K562 (cell line): Measurements from ENCODE around the gene DENND10. TPM values are rescaled to one million over a fixed set of nuclear protein-coding genes. Genes with fewer than 3 reads are reported as not detected.

Experiments
- CHD2 ChIP-seq: IDR thresholded peaks from 2 replicates; pipeline ENCODE4 v1.6.1; 2011; ENCODE audit warnings: low read depth, low read length
- CXXC5 ChIP-seq: fragments of 250-450 bp; sonication (Bioruptor Pico); IDR thresholded peaks from 2 replicates; pipeline ENCODE4 v1.8.0; 2022; ENCODE audit warnings: inconsistent platforms, mild to moderate bottlenecking, moderate library complexity
- EP400 ChIP-seq: fragments of 450-650 bp; IDR thresholded peaks from 2 replicates; pipeline ENCODE4 v1.6.1; 2017; ENCODE audit warnings: antibody characterized with exemption, mild to moderate bottlenecking, moderate library complexity
- GTF2F1 ChIP-seq: IDR thresholded peaks from 2 replicates; pipeline ENCODE4 v1.6.1; 2011; ENCODE audit warnings: low read depth, low read length, improper control_type of control experiment
- HCFC1 ChIP-seq: IDR thresholded peaks from 2 replicates; pipeline ENCODE4 v1.6.1; 2012; ENCODE audit warnings: low read depth, low read length, improper control_type of control experiment
- HNRNPUL1 ChIP-seq: fragments of 200-400 bp; formaldehyde crosslinking; IDR thresholded peaks from 2 replicates; pipeline ENCODE4 v1.6.1; 2017; ENCODE audit warnings: low read length
- KAT8 ChIP-seq: fragments of 450-650 bp; IDR thresholded peaks from 2 replicates; pipeline ENCODE4 v1.6.1; 2016; ENCODE audit warnings: low read depth, mild to moderate bottlenecking
- MAZ ChIP-seq, 2 experiments: fragments of 450-650 bp in 1 of 2; sonication (generic) in 1 of 2; formaldehyde crosslinking; IDR thresholded peaks in 1 of 2; conservative IDR thresholded peaks in 1 of 2; 2 replicates each; pipeline versions ENCODE4 v1.4.0 to v1.5.0; 2020; ENCODE audit warnings: mild to moderate bottlenecking in 1 of 2, missing genetic modification reagents in 1 of 2
- NRF1 ChIP-seq, 2 experiments: fragments of 450-650 bp; IDR thresholded peaks in 1 of 2; conservative IDR thresholded peaks in 1 of 2; 2 replicates each; pipeline ENCODE4 v1.6.1; 2014; ENCODE audit warnings: mild to moderate bottlenecking in 2 of 2
- SETDB1 ChIP-seq: IDR thresholded peaks from one replicate; pipeline ENCODE4 v1.6.1; 2012; ENCODE audit warnings: low read length, control low read depth, inconsistent platforms
- SUPT5H ChIP-seq: fragments of 450-650 bp; IDR thresholded peaks from 2 replicates; pipeline ENCODE4 v1.6.1; 2016
- TAF1 ChIP-seq: IDR thresholded peaks from 2 replicates; pipeline ENCODE4 v1.6.1; 2011; ENCODE audit warnings: mild to moderate bottlenecking, low read length, moderate library complexity; ENCODE audit not compliant: insufficient read depth, control insufficient read depth, severe bottlenecking; ENCODE audit errors: extremely low read depth
- VEZF1 ChIP-seq: fragments of 200-800 bp; sonication (Bioruptor generic); IDR thresholded peaks from 2 replicates; pipeline ENCODE4 v1.6.1; 2017; ENCODE audit warnings: missing genetic modification characterization, missing compliant biosample characterization
- ZBTB7A ChIP-seq: IDR thresholded peaks from 2 replicates; pipeline ENCODE4 v1.6.1; 2011; ENCODE audit warnings: low read depth, mild to moderate bottlenecking, low read length, moderate library complexity, borderline replicate concordance; ENCODE audit not compliant: control insufficient read depth
- ZFP30 ChIP-seq: fragments of 250-450 bp; sonication (Bioruptor Pico); IDR thresholded peaks from 2 replicates; pipeline ENCODE4 v1.8.0; 2022; ENCODE audit warnings: moderate library complexity, mild to moderate bottlenecking, inconsistent platforms, borderline replicate concordance
- ZFPM2 ChIP-seq: fragments of 250-450 bp; sonication (Bioruptor Pico); IDR thresholded peaks from 2 replicates; pipeline ENCODE4 v1.5.1; 2022; ENCODE audit warnings: mild to moderate bottlenecking
- ZNF165 ChIP-seq: fragments of 250-450 bp; sonication (Bioruptor Pico); IDR thresholded peaks from 2 replicates; pipeline ENCODE4 v1.4.0; 2020; ENCODE audit warnings: borderline replicate concordance
- ZNF274 ChIP-seq: IDR thresholded peaks from 2 replicates; pipeline ENCODE4 v1.6.1; 2011; ENCODE audit warnings: low read depth, mild to moderate bottlenecking, low read length, moderate library complexity, borderline replicate concordance
- polyA plus RNA-seq, 8 experiments: library from polyadenylated mRNA; depleted of rRNA in 4 of 8; stranded (reverse) in 5 of 8; unstranded in 3 of 8; fragments of >200 nt; fragmentation: Nextera tagmentation in 2 of 8; fragmentation: Illumina TruSeq in 1 of 8; extraction: Ambion mirVana in 2 of 8; extraction: Trizol in 1 of 8; gene quantifications; 2 replicates each; pipeline versions ENCODE4 v1.2.1 to v1.2.3, GENCODE V29; 2011 to 2014; ENCODE audit warnings: inconsistent platforms in 1 of 8, missing spikeins in 1 of 8
- total RNA-seq, 7 experiments: library from RNA; depleted of rRNA in 6 of 7; stranded (reverse); fragments of >200 nt in 6 of 7; fragmentation: Illumina TruSeq in 2 of 7; extraction: Trizol in 2 of 7; gene quantifications; 2 replicates each; pipeline versions ENCODE4 v1.2.1 to v1.2.3, GENCODE V29; 2011 to 2021; ENCODE audit warnings: low replicate concordance in 1 of 7
- TF ChIP-seq, protein P1 (sequence below): sonication (generic); formaldehyde crosslinking; IDR thresholded peaks from 2 replicates; pipeline ENCODE4 v1.8.0; 2023; ENCODE audit warnings: mild to moderate bottlenecking, missing genetic modification reagents

DENND10 gene
- total and polyA plus RNA-seq, 9 of the 15 experiments (the other 6 are each of a cell fraction or from before 2014, with no cell fraction given), result 9.4 to 20.0 (median 12.5) TPM

DNA sequence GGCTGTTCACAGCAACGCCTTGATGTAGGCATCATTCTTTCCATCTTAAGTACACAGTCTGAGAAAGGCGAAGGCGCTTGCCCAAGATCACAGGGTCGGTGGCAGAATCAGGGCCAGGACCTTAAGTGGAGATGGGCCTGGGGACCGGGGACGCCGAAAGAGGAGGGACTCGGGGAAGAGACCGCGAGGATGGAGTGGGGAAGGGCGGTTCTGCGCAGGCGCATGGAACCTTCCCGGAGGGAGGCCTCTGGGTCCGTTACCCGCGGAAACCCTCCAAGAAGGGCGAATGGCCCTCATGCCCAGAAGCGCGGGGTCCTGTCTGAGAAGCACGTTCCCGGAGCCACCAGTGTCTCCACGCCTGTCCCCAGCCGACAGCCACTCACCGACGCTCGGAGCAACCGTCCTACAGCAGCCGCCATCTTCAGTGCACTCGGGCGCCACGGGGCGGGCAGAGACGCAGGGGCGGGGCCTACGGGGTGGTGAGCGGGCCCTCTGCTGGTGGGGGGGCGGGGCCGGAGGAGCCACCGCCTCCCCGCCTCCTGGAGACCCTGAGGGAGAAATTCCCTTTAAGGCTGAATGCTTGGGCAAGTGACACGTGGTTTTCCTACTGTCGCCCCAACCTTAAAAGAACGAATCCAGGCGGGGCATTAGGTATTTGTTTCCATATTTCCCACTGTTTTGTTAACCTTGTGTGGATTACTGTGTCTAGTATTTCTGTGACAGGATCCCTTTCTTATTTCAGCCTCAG lies 74.6 kb downstream of the DENND10 start, which contains the start of gene PRDX3 (continued):
- TF ChIP-seq VEZF1 (CRISPR knock-in tag) (peak; percentile 87), MAZ (CRISPR knock-in tag; conservative IDR thresholded peaks at IDR 0.05 in 1 of 2, IDR thresholded peaks at IDR 0.05 in 1 of 2) (peak; percentile 69 to 83), KAT8 (no peak), ZNF165 (CRISPR knock-in tag) (no peak), EP400 (peak; percentile 88), CHD2 (no peak), ZBTB7A (peak; percentile 70; the same call in 1 of the 2 replicates), GTF2F1 (no peak), ZFP30 (CRISPR knock-in tag) (no peak), HCFC1 (peak; percentile 37; the same call in 1 of the 2 replicates), SETDB1 (no peak), ZFPM2 (CRISPR knock-in tag) (no peak), TAF1 (peak; percentile 97), ZNF274 (no peak), NRF1 (conservative IDR thresholded peaks at IDR 0.05 in 1 of 2, IDR thresholded peaks at IDR 0.05 in 1 of 2) (peak; percentile 92 to 94), SUPT5H (peak; percentile 96), HNRNPUL1 (no peak), CXXC5 (peak; percentile 46)
- TF ChIP-seq, protein P1, sequence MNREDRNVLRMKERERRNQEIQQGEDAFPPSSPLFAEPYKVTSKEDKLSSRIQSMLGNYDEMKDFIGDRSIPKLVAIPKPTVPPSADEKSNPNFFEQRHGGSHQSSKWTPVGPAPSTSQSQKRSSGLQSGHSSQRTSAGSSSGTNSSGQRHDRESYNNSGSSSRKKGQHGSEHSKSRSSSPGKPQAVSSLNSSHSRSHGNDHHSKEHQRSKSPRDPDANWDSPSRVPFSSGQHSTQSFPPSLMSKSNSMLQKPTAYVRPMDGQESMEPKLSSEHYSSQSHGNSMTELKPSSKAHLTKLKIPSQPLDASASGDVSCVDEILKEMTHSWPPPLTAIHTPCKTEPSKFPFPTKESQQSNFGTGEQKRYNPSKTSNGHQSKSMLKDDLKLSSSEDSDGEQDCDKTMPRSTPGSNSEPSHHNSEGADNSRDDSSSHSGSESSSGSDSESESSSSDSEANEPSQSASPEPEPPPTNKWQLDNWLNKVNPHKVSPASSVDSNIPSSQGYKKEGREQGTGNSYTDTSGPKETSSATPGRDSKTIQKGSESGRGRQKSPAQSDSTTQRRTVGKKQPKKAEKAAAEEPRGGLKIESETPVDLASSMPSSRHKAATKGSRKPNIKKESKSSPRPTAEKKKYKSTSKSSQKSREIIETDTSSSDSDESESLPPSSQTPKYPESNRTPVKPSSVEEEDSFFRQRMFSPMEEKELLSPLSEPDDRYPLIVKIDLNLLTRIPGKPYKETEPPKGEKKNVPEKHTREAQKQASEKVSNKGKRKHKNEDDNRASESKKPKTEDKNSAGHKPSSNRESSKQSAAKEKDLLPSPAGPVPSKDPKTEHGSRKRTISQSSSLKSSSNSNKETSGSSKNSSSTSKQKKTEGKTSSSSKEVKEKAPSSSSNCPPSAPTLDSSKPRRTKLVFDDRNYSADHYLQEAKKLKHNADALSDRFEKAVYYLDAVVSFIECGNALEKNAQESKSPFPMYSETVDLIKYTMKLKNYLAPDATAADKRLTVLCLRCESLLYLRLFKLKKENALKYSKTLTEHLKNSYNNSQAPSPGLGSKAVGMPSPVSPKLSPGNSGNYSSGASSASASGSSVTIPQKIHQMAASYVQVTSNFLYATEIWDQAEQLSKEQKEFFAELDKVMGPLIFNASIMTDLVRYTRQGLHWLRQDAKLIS, result 0 out of 2 replicates have a peak, but pooled peaks have one; percentile 42
